Heart left ventricle (tissue), 16 donors: ENCODE results near the gene SPAG6. TPM values are rescaled to one million over a fixed set of nuclear protein-coding genes. Genes with fewer than 3 reads are reported as not detected.

Experiments used
- ATAC-seq, 4 donors: fragments of 200-7000 bp; cut with Tn5 transposase; one replicate each; pipeline ENCODE4 v1.9.1; 2020 to 2022; ENCODE audit warnings: moderate library complexity in 4 of 4, mild to moderate bottlenecking in 3 of 4, moderate number of reproducible peaks in 1 of 4
- DNase-seq, 5 donors: peaks; one replicate each; pipeline ENCODE4 v3.0.0-alpha.2; 2020
- H3K27ac ChIP-seq, 12 donors: fragments of 200-600 bp; sonication (generic) in 4 of 12; one replicate each; pipeline versions ENCODE4 v1.5.0 to v1.8.0; 2016 to 2022; ENCODE audit warnings: mild to moderate bottlenecking in 2 of 12
- H3K27me3 ChIP-seq, 9 donors: fragments of 200-600 bp; sonication (generic) in 2 of 9; one replicate each; pipeline versions ENCODE4 v1.5.1 to v1.8.0; 2016 to 2022; ENCODE audit warnings: mild to moderate bottlenecking in 3 of 9
- H3K36me3 ChIP-seq, 9 donors: fragments of 200-600 bp; sonication (generic) in 2 of 9; one replicate each; pipeline versions ENCODE4 v1.5.0 to v1.8.0; 2018 to 2022; ENCODE audit warnings: mild to moderate bottlenecking in 2 of 9
- H3K4me1 ChIP-seq, 12 donors: fragments of 200-600 bp; sonication (generic) in 4 of 12; one replicate each; pipeline versions ENCODE4 v1.5.0 to v1.8.0; 2016 to 2022; ENCODE audit warnings: mild to moderate bottlenecking in 3 of 12
- H3K4me3 ChIP-seq, 12 donors: fragments of 200-600 bp; sonication (generic) in 4 of 12; one replicate each; pipeline versions ENCODE4 v1.5.0 to v1.8.0; 2017 to 2022; ENCODE audit warnings: mild to moderate bottlenecking in 9 of 12, moderate library complexity in 4 of 12
- H3K9me3 ChIP-seq, 12 donors: fragments of 200-600 bp; sonication (generic) in 4 of 12; one replicate each; pipeline versions ENCODE4 v1.5.0 to v1.8.0; 2016 to 2022; ENCODE audit warnings: mild to moderate bottlenecking in 1 of 12
- POLR2A ChIP-seq, 2 donors: fragments of 450-650 bp; IDR thresholded peaks; one replicate each; pipeline ENCODE4 v1.6.1; 2017; ENCODE audit warnings: antibody characterized with exemption in 2 of 2, mild to moderate bottlenecking in 2 of 2, moderate library complexity in 2 of 2
- WGBS, 4 donors: extraction: QIAGEN DNeasy Blood & Tissue Kit in 2 of 4; methylation state at CpG; one replicate each; pipeline versions ENCODE4 v1.1.5 to v1.1.7; 2013 to 2018; 5-methylcytosine and 5-hydroxymethylcytosine counted together
- intact Hi-C, 10 donors: fragments of 100-400 bp; cut with DNase I; formaldehyde crosslinking; loops; one replicate each; pipeline versions ENCODE4 v1.11.1 to v1.14.2; 2022
- long read RNA-seq, 3 donors: library from polyadenylated mRNA; unstranded; transcript quantifications; one replicate each; pipeline ENCODE4 v2.0.0, GENCODE V29; 2020 to 2021
- polyA plus RNA-seq, 2 donors: library from polyadenylated mRNA; stranded (reverse); fragments of 200-250 nt; gene quantifications; one replicate each; pipeline ENCODE4 v1.2.3, GENCODE V29; 2013
- total RNA-seq, 9 donors: library from RNA; depleted of rRNA in 2 of 9; stranded (reverse); fragments of >200 nt in 2 of 9; fragmentation: NEBNext Ultra II Directional in 3 of 9; extraction: Animal tissue kit (Norgen Biotek cat#: 25700) in 3 of 9; gene quantifications; one replicate each; pipeline versions ENCODE4 v1.1.0 to v1.2.4, GENCODE V29; 2016 to 2023
- TF ChIP-seq, protein P1 (sequence below), 12 donors: fragments of 200-600 bp; sonication (generic) in 4 of 12; IDR thresholded peaks; one replicate each; pipeline versions ENCODE4 v1.5.0 to v1.8.0; 2018 to 2022; ENCODE audit warnings: antibody characterized with exemption in 12 of 12, mild to moderate bottlenecking in 5 of 12
- donor health status: ischemic (EF 13 %, LVEDD 7.1; RV severe dilation, severe dysfunction).
- donor health status: healthy with polysubstance abuse.
- donor health status: DM: no; HTN: yes; CAD: no.
- donor health status: DM: no; HTN: no; CAD: no.
- donor health status: ischemic (EF 25% LVEDD 6.9; RV normal size, moderate dysfunction).
- donor health status: ischemic (EF 25% LVEDD 5.7; RV mildly dilated, moderate dysfunction).
- donor health status: healthy.
- donor health status: DM: yes; HTN: yes; CAD: no.
- donor health status: ischemic (EF 35%, LVEDD 5.7; RV mildly dilated, moderate dysfunction).
- donor health status: nonischemic (EF 11% LVEDD 7.7; RV severe dilation, severe dysfunction).
- donor health status: DM: yes; HTN: yes; CAD: no.
- donor health status: PGD.
- donor health status: ischemic (EF 29% LVEDD 5.4; RV normal size, mild dysfunction).
- donor health status: nonischemic (EF 23%, LVEDD 6.1; RV moderate dilation, normal function).

Gene SPAG6
- under 1 TPM in 1 of 9 donors, not detected in 8; 0.42 TPM for total RNA-seq
- not detected for polyA plus RNA-seq
- long read RNA-seq, donor 1, result 0 reads
- long read RNA-seq, donor 2, result 0 reads
- long read RNA-seq, donor 3, result 0 reads

DNA sequence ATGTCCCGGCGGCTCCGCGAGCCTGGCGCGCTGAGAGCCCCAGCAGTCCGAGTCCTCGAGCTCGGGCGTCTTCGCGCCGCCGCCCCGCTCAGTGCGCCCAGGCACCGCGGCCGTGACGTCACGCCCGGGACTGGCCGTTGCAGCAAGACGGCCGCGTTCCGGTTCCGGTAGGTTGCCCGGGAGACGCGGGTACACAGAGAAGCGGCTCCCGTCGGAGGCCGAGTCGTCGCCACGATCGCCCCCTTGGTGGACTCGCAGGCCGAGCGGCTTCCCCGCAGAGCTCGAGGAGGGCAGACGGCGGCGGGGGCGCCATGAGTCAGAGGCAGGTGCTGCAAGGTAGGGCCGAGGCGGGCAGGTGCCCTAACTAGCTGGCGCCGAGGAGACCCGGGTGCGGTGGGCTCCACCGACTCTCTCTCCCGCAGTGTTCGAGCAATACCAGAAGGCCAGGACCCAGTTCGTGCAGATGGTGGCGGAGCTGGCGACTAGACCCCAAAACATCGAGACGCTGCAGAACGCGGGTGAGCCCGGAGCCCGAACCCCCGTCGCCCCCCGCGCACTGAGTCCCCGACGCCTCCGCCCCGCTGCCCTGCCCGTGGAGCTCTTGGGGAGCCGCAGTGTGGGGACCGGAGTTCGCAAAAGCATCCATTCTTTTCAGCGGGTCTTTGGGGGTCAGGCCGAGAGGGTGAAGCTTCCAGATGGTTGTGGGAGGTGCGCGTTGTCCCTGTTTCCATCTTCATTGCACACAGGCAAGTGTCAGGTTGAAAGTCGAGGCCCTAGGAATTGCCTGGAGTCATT lies at the start of gene SPAG6:
SPAG6 (plus strand) TSS at position 196 of the 795 bp plus-strand sequence; CDS start at position 312, 116 bp downstream.
- Histone ChIP-seq H3K27ac (no peak within 1 kb of the TSS), H3K27me3 (peaks cover 38 to 93% (median 74%) of the 10 kb centered on the region in 9 donors), H3K4me1 (peaks cover 0 to 15% (median 5%) of the 10 kb centered on the region in 12 donors), H3K9me3 (no peaks in the 10 kb centered on the region), H3K36me3 (no peaks in the 10 kb centered on the region), H3K4me3 (peak within 1 kb of the TSS in 9 of 12 donors; percentile 0 to 50 (median 23))
- ATAC-seq (no peak), DNase-seq (peak; percentile 39 to 78 (median 55))
- intact Hi-C loops, result loop anchor here in 6 of 10 donors (10.0 kb wide), 4 partner anchors 89 to 369 kb away; partner anchors contain the start of genes PIP4K2A (in 2 of the 6) and DNAJC1 (in 1 of the 6)
- no peak for TF ChIP-seq POLR2A (IDR thresholded peaks at IDR 0.05)
- TF ChIP-seq, protein P1, sequence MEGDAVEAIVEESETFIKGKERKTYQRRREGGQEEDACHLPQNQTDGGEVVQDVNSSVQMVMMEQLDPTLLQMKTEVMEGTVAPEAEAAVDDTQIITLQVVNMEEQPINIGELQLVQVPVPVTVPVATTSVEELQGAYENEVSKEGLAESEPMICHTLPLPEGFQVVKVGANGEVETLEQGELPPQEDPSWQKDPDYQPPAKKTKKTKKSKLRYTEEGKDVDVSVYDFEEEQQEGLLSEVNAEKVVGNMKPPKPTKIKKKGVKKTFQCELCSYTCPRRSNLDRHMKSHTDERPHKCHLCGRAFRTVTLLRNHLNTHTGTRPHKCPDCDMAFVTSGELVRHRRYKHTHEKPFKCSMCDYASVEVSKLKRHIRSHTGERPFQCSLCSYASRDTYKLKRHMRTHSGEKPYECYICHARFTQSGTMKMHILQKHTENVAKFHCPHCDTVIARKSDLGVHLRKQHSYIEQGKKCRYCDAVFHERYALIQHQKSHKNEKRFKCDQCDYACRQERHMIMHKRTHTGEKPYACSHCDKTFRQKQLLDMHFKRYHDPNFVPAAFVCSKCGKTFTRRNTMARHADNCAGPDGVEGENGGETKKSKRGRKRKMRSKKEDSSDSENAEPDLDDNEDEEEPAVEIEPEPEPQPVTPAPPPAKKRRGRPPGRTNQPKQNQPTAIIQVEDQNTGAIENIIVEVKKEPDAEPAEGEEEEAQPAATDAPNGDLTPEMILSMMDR (IDR thresholded peaks at IDR 0.05), result no peak
- 4 to 9% (median 6%) methylated on average over 29 to 83 of the region's 83 CpGs for WGBS, 4 donors

DNA sequence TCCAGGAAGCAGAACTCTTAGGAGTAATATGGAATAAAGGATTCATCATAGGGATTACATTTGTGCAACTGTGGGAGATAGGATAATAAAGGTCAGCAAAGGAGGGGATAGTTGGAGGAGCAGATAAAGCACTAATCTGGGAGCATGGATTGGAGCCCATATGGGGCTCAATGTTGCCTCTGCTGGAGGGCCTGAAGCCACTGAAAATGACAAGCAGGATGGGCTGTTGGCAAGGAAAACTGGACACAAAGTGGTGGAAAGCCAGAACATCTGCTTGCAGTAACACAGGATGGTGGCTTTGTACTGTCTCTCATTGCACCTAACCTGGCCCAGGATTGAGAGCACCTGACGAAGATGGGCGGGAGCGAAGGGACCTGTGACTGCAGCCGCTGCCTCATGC lies 44.1 kb upstream of the SPAG6 start:
- no peak for TF ChIP-seq POLR2A (IDR thresholded peaks at IDR 0.05)
- TF ChIP-seq, protein P1 (IDR thresholded peaks at IDR 0.05), result no peak
- WGBS, 4 donors, result 94 to 98% (median 97%) methylated on average over 4 of the region's 4 CpGs
- intact Hi-C loops, result no loop called here
- DNase-seq (no peak), ATAC-seq (no peak)
- H3K9me3 ChIP-seq, result peaks cover 0 to 6% (median 0%) of the 10 kb centered on the region in 12 donors
- H3K27ac ChIP-seq, result no peak overlapping the region
- peaks cover 0 to 11% (median 0%) of the 10 kb centered on the region in 9 donors for H3K27me3 ChIP-seq
- no peaks in the 10 kb centered on the region for H3K4me1 ChIP-seq
- no peaks in the 10 kb centered on the region for H3K36me3 ChIP-seq
- H3K4me3 ChIP-seq, result no peak overlapping the region

DNA sequence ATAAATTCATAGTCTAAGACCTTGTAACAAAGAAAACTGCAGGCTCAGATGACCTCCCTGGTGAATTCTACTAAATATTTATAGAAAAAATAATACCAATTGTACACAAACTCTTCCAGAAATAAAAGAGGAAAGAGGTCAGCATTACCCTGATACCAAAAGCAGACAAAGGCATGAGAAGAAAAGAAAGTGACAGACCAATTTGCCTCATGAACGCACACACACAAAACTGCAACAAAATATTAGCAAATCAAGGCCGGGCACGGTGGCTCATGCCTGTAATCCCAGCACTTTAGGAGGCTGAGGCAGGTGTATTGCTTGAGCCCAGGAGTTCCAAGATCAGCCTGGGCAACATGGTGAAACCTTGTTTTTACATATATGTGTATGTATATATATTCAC lies 41.8 kb upstream of the SPAG6 start:
- no peaks in the 10 kb centered on the region for H3K36me3 ChIP-seq
- 95 to 98% (median 96%) methylated on average over 3 of the region's 3 CpGs for WGBS, 4 donors
- TF ChIP-seq, protein P1 (IDR thresholded peaks at IDR 0.05), result no peak
- no peak for TF ChIP-seq POLR2A (IDR thresholded peaks at IDR 0.05)
- no peak overlapping the region for H3K27ac ChIP-seq
- H3K4me3 ChIP-seq, result no peak overlapping the region
- H3K27me3 ChIP-seq, result no peaks in the 10 kb centered on the region
- ATAC-seq (no peak), DNase-seq (no peak)
- peaks cover 0 to 6% (median 0%) of the 10 kb centered on the region in 12 donors for H3K9me3 ChIP-seq
- no peaks in the 10 kb centered on the region for H3K4me1 ChIP-seq
- intact Hi-C loops, result no loop called here

DNA sequence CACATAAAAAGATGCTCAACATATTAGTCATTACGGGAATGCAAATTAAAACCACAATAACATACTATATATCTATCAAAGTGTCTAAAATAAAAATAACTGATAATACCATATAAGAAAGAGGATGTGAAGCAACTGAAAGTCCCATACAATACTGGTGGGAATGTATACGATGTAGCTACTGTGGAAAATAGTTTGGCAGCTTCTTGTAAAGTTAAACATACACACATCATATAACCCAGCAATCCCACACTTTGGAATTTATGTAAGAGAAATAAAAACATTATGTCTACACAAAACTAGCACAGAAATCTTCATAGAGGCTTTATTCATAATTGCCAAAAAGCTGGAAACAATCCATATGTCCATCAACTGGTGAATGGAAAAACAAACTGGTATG lies 39.6 kb upstream of the SPAG6 start:
- ATAC-seq (no peak), DNase-seq (no peak)
- 84 to 91% (median 89%) methylated on average over 2 of the region's 2 CpGs for WGBS, 4 donors
- TF ChIP-seq, protein P1 (IDR thresholded peaks at IDR 0.05), result no peak
- no peak for TF ChIP-seq POLR2A (IDR thresholded peaks at IDR 0.05)
- H3K27me3 ChIP-seq, result no peaks in the 10 kb centered on the region
- H3K4me1 ChIP-seq, result no peaks in the 10 kb centered on the region
- H3K4me3 ChIP-seq, result no peak overlapping the region
- H3K9me3 ChIP-seq, result peaks cover 0 to 6% (median 0%) of the 10 kb centered on the region in 12 donors
- no peaks in the 10 kb centered on the region for H3K36me3 ChIP-seq
- no peak overlapping the region for H3K27ac ChIP-seq
- intact Hi-C loops, result no loop called here
